ENCODE data around the gene SYN1.
A peak's percentile ranks its signal among the peaks of the same experiment; 100 is the strongest.

SYN1 gene

DNA sequence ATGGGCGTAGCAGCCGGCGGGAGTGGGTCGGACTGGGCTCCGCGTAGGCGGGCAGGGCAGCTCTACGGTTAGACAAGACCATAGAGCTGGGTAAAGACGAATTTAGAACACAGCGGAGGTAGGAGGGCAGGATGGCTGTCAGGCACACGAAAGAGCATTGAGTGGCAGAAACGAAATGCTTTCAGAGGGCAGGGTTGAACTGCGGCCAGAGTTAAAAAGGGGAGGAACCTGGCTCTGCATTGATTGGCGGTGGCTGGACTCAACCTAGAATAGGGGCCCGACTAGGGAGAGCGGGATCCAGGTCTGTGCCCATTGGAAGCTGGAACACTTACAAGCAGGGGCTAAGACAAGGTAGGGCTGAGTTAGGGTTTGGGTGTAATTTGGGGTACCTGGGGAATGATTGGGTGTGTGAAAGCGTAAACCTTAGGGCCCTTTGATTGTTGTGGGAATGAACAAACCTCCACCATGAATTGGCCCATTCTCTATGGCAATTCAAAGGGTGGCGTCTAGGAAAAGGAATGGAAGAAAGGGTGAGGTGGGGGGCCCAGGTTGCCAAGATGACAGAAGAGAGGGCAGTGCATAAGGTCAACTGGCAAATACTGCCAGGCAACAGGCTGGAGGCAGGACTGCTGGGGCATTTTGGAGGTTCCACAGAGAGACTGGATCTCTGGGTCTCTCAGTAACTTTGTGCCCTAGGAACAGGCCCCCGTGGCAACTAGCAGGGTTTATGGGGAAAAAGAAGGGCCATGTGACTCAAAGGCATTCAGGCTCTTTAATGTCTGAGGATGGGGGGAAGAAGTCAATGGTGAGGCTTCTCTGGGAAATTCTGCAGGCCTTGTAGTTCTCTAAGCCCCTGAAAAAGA is 31.6 kb upstream of the SYN1 start:
- TF ChIP-seq TAF1 (IDR thresholded peaks at IDR 0.05; ENCODE audit: low read depth) (0 out of 2 replicates have a peak, but pooled peaks have one; percentile 19), EGR1 (IDR thresholded peaks at IDR 0.05) (peak; percentile 85), ZBTB7A (IDR thresholded peaks at IDR 0.05; ENCODE audit: low read depth) (no peak), TEAD4 (IDR thresholded peaks at IDR 0.05) (no peak), YY1 (IDR thresholded peaks at IDR 0.05; ENCODE audit: low read depth) (no peak)
- TF ChIP-seq, protein P1, sequence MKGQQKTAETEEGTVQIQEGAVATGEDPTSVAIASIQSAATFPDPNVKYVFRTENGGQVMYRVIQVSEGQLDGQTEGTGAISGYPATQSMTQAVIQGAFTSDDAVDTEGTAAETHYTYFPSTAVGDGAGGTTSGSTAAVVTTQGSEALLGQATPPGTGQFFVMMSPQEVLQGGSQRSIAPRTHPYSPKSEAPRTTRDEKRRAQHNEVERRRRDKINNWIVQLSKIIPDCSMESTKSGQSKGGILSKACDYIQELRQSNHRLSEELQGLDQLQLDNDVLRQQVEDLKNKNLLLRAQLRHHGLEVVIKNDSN (IDR thresholded peaks at IDR 0.05) = no peak

DNA sequence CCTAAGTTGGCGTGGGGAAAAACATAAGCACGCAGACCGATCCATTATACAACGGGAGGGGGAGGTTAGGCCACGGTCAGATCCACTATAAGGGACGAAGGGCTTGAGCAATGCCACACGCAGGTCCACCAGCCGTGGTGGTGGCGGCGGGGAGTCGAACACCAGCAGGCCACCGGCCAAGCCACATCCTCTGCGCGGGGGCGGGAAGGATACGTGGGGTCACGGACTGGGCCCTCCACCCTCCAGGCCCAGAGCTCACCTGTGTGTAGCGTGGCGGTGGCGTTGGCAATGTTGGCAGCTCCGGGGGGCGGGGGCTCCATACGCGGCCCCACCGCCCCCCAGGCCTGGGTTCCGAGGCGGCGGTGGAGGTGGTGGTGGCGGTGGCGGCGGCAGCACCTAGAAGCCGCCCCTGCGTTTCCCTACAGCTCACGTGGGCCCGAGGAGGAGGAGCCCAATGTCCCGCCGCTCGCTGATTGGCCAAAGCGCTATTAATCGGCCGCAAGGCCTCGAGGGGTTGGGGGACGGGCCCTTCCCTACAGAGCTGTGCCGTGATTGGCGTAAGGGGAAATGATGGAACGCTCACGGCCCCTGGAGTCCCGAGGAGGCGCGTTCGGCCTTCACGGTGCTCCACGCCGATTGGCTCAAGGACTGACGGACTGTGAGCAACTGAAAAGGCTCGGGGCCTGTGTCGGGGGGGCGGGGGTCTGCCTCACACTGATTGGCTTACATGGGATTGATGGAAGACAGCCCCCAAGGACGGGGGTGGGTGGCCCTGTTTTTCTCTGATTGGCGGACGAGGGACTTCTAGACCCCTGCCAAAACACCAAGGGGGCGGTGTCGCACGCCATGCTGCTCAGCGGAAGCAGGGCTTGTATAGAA is 30.7 kb upstream of the SYN1 start, which contains the start of gene ELK1:
Gene ELK1 (minus strand): TSS at position 400 of the 879 bp plus-strand sequence. CDS start 9,122 bp downstream, outside the sequence.
- TF ChIP-seq, protein P2, sequence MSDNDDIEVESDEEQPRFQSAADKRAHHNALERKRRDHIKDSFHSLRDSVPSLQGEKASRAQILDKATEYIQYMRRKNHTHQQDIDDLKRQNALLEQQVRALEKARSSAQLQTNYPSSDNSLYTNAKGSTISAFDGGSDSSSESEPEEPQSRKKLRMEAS (IDR thresholded peaks at IDR 0.05) = peak; percentile 30
- TF ChIP-seq YY1 (IDR thresholded peaks at IDR 0.05; ENCODE audit: low read depth) = 0 out of 2 replicates have a peak, but pooled peaks have one; percentile 24
- peak; percentile 27; the same call in 1 of the 2 replicates for TF ChIP-seq NFIC (IDR thresholded peaks at IDR 0.05)
- peak; percentile 26; the same call in 1 of the 2 replicates for TF ChIP-seq TCF12 (IDR thresholded peaks at IDR 0.05; ENCODE audit: low read depth)
- TF ChIP-seq, protein P1 (IDR thresholded peaks at IDR 0.05) = peak; percentile 88
- peak; percentile 80 for TF ChIP-seq EGR1 (IDR thresholded peaks at IDR 0.05)
- TF ChIP-seq CEBPB (IDR thresholded peaks at IDR 0.05) = no peak
- peak; percentile 49; the same call in 1 of the 2 replicates for TF ChIP-seq TAF1 (IDR thresholded peaks at IDR 0.05; ENCODE audit: low read depth)
- TF ChIP-seq EP300 (IDR thresholded peaks at IDR 0.05; ENCODE audit: borderline replicate concordance) = no peak

DNA sequence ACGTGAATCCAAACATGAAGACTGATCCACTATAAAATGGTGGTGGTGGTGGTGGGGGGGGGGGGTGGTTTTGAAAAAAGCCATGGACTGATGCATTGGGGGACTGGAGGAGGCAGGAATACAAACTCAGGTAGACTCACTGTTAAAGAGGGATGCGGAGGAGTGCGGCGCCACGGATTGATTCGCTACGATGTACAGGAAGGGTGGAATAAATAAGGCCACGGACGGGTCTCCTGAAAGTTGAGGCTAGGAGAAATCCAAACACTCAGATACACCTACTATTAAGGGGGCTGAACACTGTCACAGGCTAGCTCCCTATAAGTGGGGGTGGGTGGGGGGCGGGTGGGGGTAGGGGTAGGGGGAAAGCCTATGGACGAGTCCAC is 30.1 kb upstream of the SYN1 start:
- TF ChIP-seq CEBPB (IDR thresholded peaks at IDR 0.05) (no peak), YY1 (IDR thresholded peaks at IDR 0.05; ENCODE audit: low read depth) (no peak), NFIC (IDR thresholded peaks at IDR 0.05) (no peak), EGR1 (IDR thresholded peaks at IDR 0.05) (no peak), FOXM1 (IDR thresholded peaks at IDR 0.05; ENCODE audit: borderline replicate concordance, low read depth) (no peak), TCF12 (IDR thresholded peaks at IDR 0.05; ENCODE audit: low read depth) (no peak), EP300 (IDR thresholded peaks at IDR 0.05; ENCODE audit: borderline replicate concordance) (no peak), CREB1 (IDR thresholded peaks at IDR 0.05; ENCODE audit: low read depth) (no peak), TAF1 (IDR thresholded peaks at IDR 0.05; ENCODE audit: low read depth) (no peak)
- TF ChIP-seq, protein P3, sequence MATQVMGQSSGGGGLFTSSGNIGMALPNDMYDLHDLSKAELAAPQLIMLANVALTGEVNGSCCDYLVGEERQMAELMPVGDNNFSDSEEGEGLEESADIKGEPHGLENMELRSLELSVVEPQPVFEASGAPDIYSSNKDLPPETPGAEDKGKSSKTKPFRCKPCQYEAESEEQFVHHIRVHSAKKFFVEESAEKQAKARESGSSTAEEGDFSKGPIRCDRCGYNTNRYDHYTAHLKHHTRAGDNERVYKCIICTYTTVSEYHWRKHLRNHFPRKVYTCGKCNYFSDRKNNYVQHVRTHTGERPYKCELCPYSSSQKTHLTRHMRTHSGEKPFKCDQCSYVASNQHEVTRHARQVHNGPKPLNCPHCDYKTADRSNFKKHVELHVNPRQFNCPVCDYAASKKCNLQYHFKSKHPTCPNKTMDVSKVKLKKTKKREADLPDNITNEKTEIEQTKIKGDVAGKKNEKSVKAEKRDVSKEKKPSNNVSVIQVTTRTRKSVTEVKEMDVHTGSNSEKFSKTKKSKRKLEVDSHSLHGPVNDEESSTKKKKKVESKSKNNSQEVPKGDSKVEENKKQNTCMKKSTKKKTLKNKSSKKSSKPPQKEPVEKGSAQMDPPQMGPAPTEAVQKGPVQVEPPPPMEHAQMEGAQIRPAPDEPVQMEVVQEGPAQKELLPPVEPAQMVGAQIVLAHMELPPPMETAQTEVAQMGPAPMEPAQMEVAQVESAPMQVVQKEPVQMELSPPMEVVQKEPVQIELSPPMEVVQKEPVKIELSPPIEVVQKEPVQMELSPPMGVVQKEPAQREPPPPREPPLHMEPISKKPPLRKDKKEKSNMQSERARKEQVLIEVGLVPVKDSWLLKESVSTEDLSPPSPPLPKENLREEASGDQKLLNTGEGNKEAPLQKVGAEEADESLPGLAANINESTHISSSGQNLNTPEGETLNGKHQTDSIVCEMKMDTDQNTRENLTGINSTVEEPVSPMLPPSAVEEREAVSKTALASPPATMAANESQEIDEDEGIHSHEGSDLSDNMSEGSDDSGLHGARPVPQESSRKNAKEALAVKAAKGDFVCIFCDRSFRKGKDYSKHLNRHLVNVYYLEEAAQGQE (IDR thresholded peaks at IDR 0.05; ENCODE audit: low read depth) = no peak
- TF ChIP-seq, protein P2 (IDR thresholded peaks at IDR 0.05) = no peak

DNA sequence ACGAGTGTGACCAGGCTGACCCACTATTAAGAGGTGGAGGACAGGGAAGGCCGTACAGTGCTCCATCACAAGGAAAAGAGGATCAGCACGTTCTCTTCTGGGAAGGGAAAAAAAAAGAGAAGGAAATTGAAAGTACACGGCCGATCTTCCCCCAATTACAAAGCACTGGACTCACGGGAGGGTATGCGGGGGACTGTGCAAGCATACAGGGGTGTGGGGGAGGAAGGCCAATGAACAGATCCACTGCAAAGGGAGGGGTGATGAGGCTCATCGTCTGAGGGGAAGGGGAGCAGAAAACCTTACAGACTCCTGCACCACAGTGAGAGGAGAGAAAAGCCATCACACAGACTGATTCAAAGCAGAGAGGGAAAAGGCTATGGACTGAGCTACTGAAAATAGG is 29.6 kb upstream of the SYN1 start:
- no peak for TF ChIP-seq TEAD4 (IDR thresholded peaks at IDR 0.05)
- TF ChIP-seq YY1 (IDR thresholded peaks at IDR 0.05; ENCODE audit: low read depth) = no peak
- no peak for TF ChIP-seq EP300 (IDR thresholded peaks at IDR 0.05; ENCODE audit: borderline replicate concordance)
- TF ChIP-seq, protein P1 (IDR thresholded peaks at IDR 0.05) = no peak
- no peak for TF ChIP-seq CEBPB (IDR thresholded peaks at IDR 0.05)
- TF ChIP-seq RAD21 (IDR thresholded peaks at IDR 0.05; ENCODE audit: low read depth) = no peak
- TF ChIP-seq EGR1 (IDR thresholded peaks at IDR 0.05) = no peak
- TF ChIP-seq, protein P3 (IDR thresholded peaks at IDR 0.05; ENCODE audit: low read depth) = no peak
- no peak for TF ChIP-seq NFIC (IDR thresholded peaks at IDR 0.05)
- TF ChIP-seq TAF1 (IDR thresholded peaks at IDR 0.05; ENCODE audit: low read depth) = no peak
- TF ChIP-seq, protein P2 (IDR thresholded peaks at IDR 0.05) = no peak
- no peak for TF ChIP-seq ZBTB7A (IDR thresholded peaks at IDR 0.05; ENCODE audit: low read depth)
- TF ChIP-seq FOXM1 (IDR thresholded peaks at IDR 0.05; ENCODE audit: borderline replicate concordance, low read depth) = no peak
- no peak for TF ChIP-seq TCF12 (IDR thresholded peaks at IDR 0.05; ENCODE audit: low read depth)
- TF ChIP-seq CREB1 (IDR thresholded peaks at IDR 0.05; ENCODE audit: low read depth) = no peak

Data from Ishikawa (cell line).